22Rv1 (cell line): ENCODE data around the gene NLRC5.

Source experiments
- ZFX ChIP-seq: fragments of 450-650 bp; IDR thresholded peaks from 2 replicates; pipeline ENCODE4 v1.6.1; 2017; ENCODE audit warnings: antibody characterized with exemption, borderline replicate concordance
- TF ChIP-seq, protein P1 (sequence below): fragments of 450-650 bp; IDR thresholded peaks from 2 replicates; pipeline ENCODE4 v1.5.1; 2017; ENCODE audit warnings: mild to moderate bottlenecking

DNA sequence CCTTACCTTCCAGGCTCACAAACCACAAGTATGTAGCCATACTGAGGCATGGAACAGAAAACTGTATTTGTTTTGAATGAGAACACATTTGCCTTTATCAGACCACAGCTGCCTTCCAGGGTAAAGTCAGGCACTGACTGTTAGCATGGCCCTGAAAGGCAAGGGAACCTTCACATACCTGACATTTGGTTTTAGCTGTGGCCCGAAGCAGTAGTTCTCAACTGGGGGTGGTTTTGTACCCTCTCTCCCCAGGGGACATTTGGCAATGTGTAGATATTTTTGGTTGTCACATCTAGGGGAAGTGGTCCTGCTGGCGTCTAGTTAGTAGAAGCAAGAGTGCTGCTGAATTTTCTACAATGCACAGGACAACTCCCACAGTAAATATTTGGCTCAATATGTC, 48.3 kb upstream of the NLRC5 start:
- TF ChIP-seq, protein P1, sequence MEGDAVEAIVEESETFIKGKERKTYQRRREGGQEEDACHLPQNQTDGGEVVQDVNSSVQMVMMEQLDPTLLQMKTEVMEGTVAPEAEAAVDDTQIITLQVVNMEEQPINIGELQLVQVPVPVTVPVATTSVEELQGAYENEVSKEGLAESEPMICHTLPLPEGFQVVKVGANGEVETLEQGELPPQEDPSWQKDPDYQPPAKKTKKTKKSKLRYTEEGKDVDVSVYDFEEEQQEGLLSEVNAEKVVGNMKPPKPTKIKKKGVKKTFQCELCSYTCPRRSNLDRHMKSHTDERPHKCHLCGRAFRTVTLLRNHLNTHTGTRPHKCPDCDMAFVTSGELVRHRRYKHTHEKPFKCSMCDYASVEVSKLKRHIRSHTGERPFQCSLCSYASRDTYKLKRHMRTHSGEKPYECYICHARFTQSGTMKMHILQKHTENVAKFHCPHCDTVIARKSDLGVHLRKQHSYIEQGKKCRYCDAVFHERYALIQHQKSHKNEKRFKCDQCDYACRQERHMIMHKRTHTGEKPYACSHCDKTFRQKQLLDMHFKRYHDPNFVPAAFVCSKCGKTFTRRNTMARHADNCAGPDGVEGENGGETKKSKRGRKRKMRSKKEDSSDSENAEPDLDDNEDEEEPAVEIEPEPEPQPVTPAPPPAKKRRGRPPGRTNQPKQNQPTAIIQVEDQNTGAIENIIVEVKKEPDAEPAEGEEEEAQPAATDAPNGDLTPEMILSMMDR = no peak
- no peak for TF ChIP-seq ZFX
